Measurements from ENCODE around the gene CCDC160.
"Not testable (repeated sequence)": the region's sequence is repeated elsewhere in the genome, so short reads cannot be mapped to it uniquely, and the experiment has no call there.

The CCDC160 gene

GRCh38 chrX:134249241-134249640, 12.3 kb downstream of the CCDC160 start:
- Mint-ChIP-seq H3K27ac (no peak overlapping the region), H3K4me1 (ENCODE audit: low read depth) (no peaks in the 10 kb centered on the region)
- intact Hi-C loops (cut with micrococcal nuclease): no loop called here

GRCh38 chrX:134251241-134251640, 14.3 kb downstream of the CCDC160 start:
- intact Hi-C loops (cut with micrococcal nuclease): loop anchor here (10.0 kb wide), 1 partner anchor 144 kb away; no protein-coding TSS in a partner anchor
- Mint-ChIP-seq H3K4me3 (no peak overlapping the region), H3K27ac (no peak overlapping the region), H3K27me3 (no peaks in the 10 kb centered on the region), H3K4me1 (ENCODE audit: low read depth) (no peaks in the 10 kb centered on the region), H3K9me3 (no peaks in the 10 kb centered on the region), H3K36me3 (ENCODE audit: low read depth) (no peaks in the 10 kb centered on the region)

More at GRCh38 chrX:134249241-134249640, 12.3 kb downstream of the CCDC160 start:
- no peak overlapping the region for H3K4me3 Mint-ChIP-seq
- H3K9me3 Mint-ChIP-seq: no peaks in the 10 kb centered on the region
- peaks cover 5% of the 10 kb centered on the region for H3K27me3 Mint-ChIP-seq
- no peaks in the 10 kb centered on the region for H3K36me3 Mint-ChIP-seq (ENCODE audit: low read depth)

GRCh38 chrX:134254511-134254910, 17.5 kb downstream of the CCDC160 start:
- no peaks in the 10 kb centered on the region for H3K4me1 Mint-ChIP-seq (ENCODE audit: low read depth)
- intact Hi-C loops (cut with micrococcal nuclease): loop anchor here (10.0 kb wide), 1 partner anchor 140 kb away; no protein-coding TSS in a partner anchor
- no peak overlapping the region for H3K4me3 Mint-ChIP-seq
- H3K36me3 Mint-ChIP-seq (ENCODE audit: low read depth): no peaks in the 10 kb centered on the region
- no peaks in the 10 kb centered on the region for H3K27me3 Mint-ChIP-seq
- no peaks in the 10 kb centered on the region for H3K9me3 Mint-ChIP-seq
- H3K27ac Mint-ChIP-seq: no peak overlapping the region

- H3K36me3 Mint-ChIP-seq (ENCODE audit: low read depth): no peaks in the 10 kb centered on the region
- intact Hi-C loops (cut with micrococcal nuclease): loop anchor here (10.0 kb wide), 1 partner anchor 139 kb away; no protein-coding TSS in a partner anchor
- H3K9me3 Mint-ChIP-seq: no peaks in the 10 kb centered on the region
- H3K27ac Mint-ChIP-seq: no peak overlapping the region
- H3K27me3 Mint-ChIP-seq: no peaks in the 10 kb centered on the region
- no peaks in the 10 kb centered on the region for H3K4me1 Mint-ChIP-seq (ENCODE audit: low read depth)
- H3K4me3 Mint-ChIP-seq: no peak overlapping the region
Measured at GRCh38 chrX:134255555-134255954, 18.6 kb downstream of the CCDC160 start.

GRCh38 chrX:134256684-134257083, 19.7 kb downstream of the CCDC160 start:
- no peaks in the 10 kb centered on the region for H3K27me3 Mint-ChIP-seq
- intact Hi-C loops (cut with micrococcal nuclease): loop anchor here (10.0 kb wide), 1 partner anchor 138 kb away; no protein-coding TSS in a partner anchor
- no peaks in the 10 kb centered on the region for H3K9me3 Mint-ChIP-seq
- H3K4me1 Mint-ChIP-seq (ENCODE audit: low read depth): no peaks in the 10 kb centered on the region
- H3K4me3 Mint-ChIP-seq: no peak overlapping the region
- H3K36me3 Mint-ChIP-seq (ENCODE audit: low read depth): no peaks in the 10 kb centered on the region
- H3K27ac Mint-ChIP-seq: no peak overlapping the region

GRCh38 chrX:134258202-134258601, 21.2 kb downstream of the CCDC160 start:
- Mint-ChIP-seq H3K4me3 (no peak overlapping the region), H3K4me1 (ENCODE audit: low read depth) (no peaks in the 10 kb centered on the region), H3K36me3 (ENCODE audit: low read depth) (no peaks in the 10 kb centered on the region), H3K27ac (no peak overlapping the region), H3K27me3 (no peaks in the 10 kb centered on the region), H3K9me3 (no peaks in the 10 kb centered on the region)
- intact Hi-C loops (cut with micrococcal nuclease): loop anchor here (10.0 kb wide), 1 partner anchor 137 kb away; no protein-coding TSS in a partner anchor

GRCh38 chrX:134285934-134286333, 49.0 kb downstream of the CCDC160 start:
- H3K9me3 Mint-ChIP-seq: peaks cover 13% of the 10 kb centered on the region
- H3K36me3 Mint-ChIP-seq (ENCODE audit: low read depth); H3K4me3 Mint-ChIP-seq; H3K27ac Mint-ChIP-seq; intact Hi-C loops (cut with micrococcal nuclease); H3K27me3 Mint-ChIP-seq; H3K4me1 Mint-ChIP-seq (ENCODE audit: low read depth): not testable (repeated sequence)

GRCh38 chrX:134287346-134287745, 50.4 kb downstream of the CCDC160 start:
- intact Hi-C loops (cut with micrococcal nuclease): no loop called here
- Mint-ChIP-seq H3K36me3 (ENCODE audit: low read depth) (no peaks in the 10 kb centered on the region), H3K27ac (no peak overlapping the region), H3K4me1 (ENCODE audit: low read depth) (no peaks in the 10 kb centered on the region), H3K27me3 (no peaks in the 10 kb centered on the region), H3K9me3 (peaks cover 7% of the 10 kb centered on the region), H3K4me3 (no peak overlapping the region)

GRCh38 chrX:134294548-134294947, 57.6 kb downstream of the CCDC160 start:
- Mint-ChIP-seq H3K9me3 (no peaks in the 10 kb centered on the region), H3K27me3 (no peaks in the 10 kb centered on the region), H3K4me3 (no peak overlapping the region), H3K36me3 (ENCODE audit: low read depth) (no peaks in the 10 kb centered on the region), H3K27ac (no peak overlapping the region), H3K4me1 (ENCODE audit: low read depth) (no peaks in the 10 kb centered on the region)
- intact Hi-C loops (cut with micrococcal nuclease): no loop called here

Measured in dendritic cell treated with granulocyte-macrophage colony-stimulating factor and Interleukin-4, amounts not matched to agents 40 ng/mL and 50 ng/mL, for 4 days (primary cell).